Measurements from ENCODE around the gene SORCS1. TPM values are rescaled to one million over a fixed set of nuclear protein-coding genes. Genes with fewer than 3 reads are reported as not detected.

SORCS1 gene
- total RNA-seq, 1 donor from 2014 or later, result 0.99 TPM

GRCh38 chr10:106542461-106542860 is 622.0 kb downstream of the SORCS1 start:
- no peak for DNase-seq (ENCODE audit: low spot score)

GRCh38 chr10:106540645-106541044 is 623.9 kb downstream of the SORCS1 start:
- DNase-seq (ENCODE audit: low spot score), result no peak

GRCh38 chr10:106537866-106538265 is 626.6 kb downstream of the SORCS1 start:
- no peak for DNase-seq (ENCODE audit: low spot score)

GRCh38 chr10:106535304-106535953 is 629.1 kb downstream of the SORCS1 start:
- no peak for DNase-seq (ENCODE audit: low spot score)

GRCh38 chr10:106534441-106534840 is 630.1 kb downstream of the SORCS1 start:
- no peak for DNase-seq (ENCODE audit: low spot score)

- no peak for DNase-seq (ENCODE audit: low spot score)
These were observed 635.8 kb downstream of the SORCS1 start for GRCh38 chr10:106528702-106529101.

GRCh38 chr10:106525835-106526234 is 638.7 kb downstream of the SORCS1 start:
- no peak for DNase-seq (ENCODE audit: low spot score)
